Adipocyte (in vitro differentiated cells): ENCODE data around the gene CENPK.
"Not testable (repeated sequence)": the region's sequence is repeated elsewhere in the genome, so short reads cannot be mapped to it uniquely, and the experiment has no call there.

Experiments
- DNase-seq: peaks from one replicate; pipeline ENCODE4 v3.0.0-alpha.2; 2015; ENCODE audit warnings: low read depth
- H3K27me3 ChIP-seq: replicated peaks from 2 replicates; pipeline ENCODE4 v1.7.0; 2013; ENCODE audit warnings: mild to moderate bottlenecking, low read length, moderate library complexity; ENCODE audit not compliant: control insufficient read depth, insufficient read depth
- H3K36me3 ChIP-seq: 2 replicates; pipeline ENCODE4 v1.7.0; 2013; ENCODE audit warnings: low read length, mild to moderate bottlenecking, moderate library complexity; ENCODE audit not compliant: control insufficient read depth, insufficient read depth, severe bottlenecking
- H3K4me1 ChIP-seq: 2 replicates; pipeline ENCODE4 v1.7.0; 2013; ENCODE audit warnings: mild to moderate bottlenecking, low read length, moderate library complexity; ENCODE audit not compliant: control insufficient read depth, insufficient read depth
- H3K4me3 ChIP-seq: 2 replicates; pipeline ENCODE4 v1.7.0; 2013; ENCODE audit warnings: mild to moderate bottlenecking, low read length, moderate library complexity
- H3K9ac ChIP-seq: 2 replicates; pipeline ENCODE4 v1.7.0; 2013; ENCODE audit warnings: mild to moderate bottlenecking, low read length, moderate library complexity
- H3K9me3 ChIP-seq: 2 replicates; pipeline ENCODE4 v1.7.0; 2013; ENCODE audit warnings: mild to moderate bottlenecking, low read length, moderate library complexity; ENCODE audit not compliant: control insufficient read depth

Gene CENPK, protein sequence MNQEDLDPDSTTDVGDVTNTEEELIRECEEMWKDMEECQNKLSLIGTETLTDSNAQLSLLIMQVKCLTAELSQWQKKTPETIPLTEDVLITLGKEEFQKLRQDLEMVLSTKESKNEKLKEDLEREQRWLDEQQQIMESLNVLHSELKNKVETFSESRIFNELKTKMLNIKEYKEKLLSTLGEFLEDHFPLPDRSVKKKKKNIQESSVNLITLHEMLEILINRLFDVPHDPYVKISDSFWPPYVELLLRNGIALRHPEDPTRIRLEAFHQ

DNA sequence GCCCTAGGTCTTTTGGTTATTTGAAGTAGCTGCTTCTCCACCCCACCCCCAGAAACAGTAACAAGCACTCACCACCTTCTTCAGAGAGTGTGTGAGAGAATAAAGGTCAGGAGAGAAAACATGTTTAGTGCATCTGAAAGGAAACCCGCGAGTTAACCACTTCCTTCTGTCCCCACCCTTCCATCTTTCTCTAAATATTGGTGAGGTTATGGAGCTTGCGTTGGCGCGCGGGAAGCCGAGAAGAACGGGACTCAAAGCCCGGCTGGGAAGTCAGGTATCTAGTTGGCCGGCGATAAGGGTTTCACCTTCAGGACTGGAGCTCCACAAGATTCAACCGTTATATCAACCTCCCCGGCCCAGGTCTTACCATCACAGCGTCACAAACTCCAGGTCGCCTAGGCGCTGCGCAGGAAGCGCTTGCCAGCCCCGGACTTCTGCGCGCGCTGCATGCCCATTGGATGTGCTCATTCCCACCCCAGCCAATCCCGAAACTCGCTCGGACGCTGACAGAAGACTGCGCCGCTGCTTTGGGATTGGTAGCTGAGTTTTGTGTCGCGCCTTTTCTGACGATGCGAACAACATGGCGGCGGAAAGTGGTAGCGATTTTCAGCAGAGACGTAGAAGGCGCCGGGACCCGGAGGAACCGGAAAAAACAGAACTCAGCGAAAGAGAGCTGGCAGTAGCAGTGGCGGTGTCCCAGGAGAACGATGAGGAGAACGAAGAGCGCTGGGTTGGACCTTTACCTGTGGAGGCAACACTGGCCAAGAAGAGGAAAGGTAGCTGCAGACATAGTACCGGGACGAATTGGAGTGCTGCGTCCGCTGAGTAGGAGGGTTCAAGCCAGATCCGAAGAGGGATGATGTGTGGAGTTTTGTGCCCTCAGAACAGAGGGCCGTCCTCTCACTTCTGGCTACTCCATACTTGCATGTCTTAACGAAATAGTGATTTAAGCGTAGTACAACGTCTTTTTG is at the start of gene CENPK, which contains the start of gene PPWD1:
Gene CENPK, minus strand, starts transcription at position 438 of the 971 bp plus-strand sequence. CDS start 8,261 bp downstream, outside the sequence.
Gene PPWD1, plus strand, starts transcription at position 566 of the 971 bp plus-strand sequence. Its CDS starts 15 bp downstream, at position 581.
- Histone ChIP-seq H3K27me3 (no peaks in the 10 kb centered on the region), H3K9ac (peak within 1 kb of the TSS; percentile 99), H3K4me1 (peaks cover 22% of the 10 kb centered on the region), H3K9me3 (no peaks in the 10 kb centered on the region), H3K36me3 (no peaks in the 10 kb centered on the region), H3K4me3 (peak within 1 kb of the TSS; percentile 100)
- peak; percentile 98 for DNase-seq

DNA sequence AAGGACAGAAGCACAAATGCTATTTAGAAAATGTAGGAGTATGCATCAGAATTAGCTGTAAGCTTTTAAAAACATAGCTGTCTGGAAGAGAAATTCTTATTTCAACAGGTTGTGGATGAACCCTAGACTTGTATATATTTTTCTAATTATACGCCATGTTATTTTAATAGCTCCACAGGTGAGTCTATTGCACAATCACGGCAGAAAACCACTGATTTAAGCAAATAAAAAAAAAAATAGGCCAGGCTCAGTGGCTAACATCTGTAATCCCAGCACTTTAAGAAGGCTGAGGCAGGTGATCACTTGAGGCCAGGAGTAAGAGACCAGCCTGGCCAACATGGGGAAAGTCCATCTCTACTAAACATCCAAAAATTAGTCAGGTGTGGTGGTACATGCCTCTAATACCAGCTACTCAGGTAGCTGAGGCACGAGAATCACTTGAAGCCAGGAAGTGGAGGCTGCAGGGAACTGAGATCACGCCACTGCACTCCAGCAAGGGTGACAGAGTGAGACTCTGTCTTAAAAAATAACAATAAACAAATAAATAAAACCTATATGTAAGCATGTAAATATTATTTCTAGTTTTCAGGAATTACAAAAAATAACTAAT is 49.4 kb upstream of the CENPK start:
- no peaks in the 10 kb centered on the region for H3K4me1 ChIP-seq
- no peak overlapping the region for H3K9ac ChIP-seq
- no peak overlapping the region for H3K4me3 ChIP-seq
- H3K36me3 ChIP-seq = peaks cover 93% of the 10 kb centered on the region
- no peaks in the 10 kb centered on the region for H3K9me3 ChIP-seq
- no peak for DNase-seq
- no peaks in the 10 kb centered on the region for H3K27me3 ChIP-seq

DNA sequence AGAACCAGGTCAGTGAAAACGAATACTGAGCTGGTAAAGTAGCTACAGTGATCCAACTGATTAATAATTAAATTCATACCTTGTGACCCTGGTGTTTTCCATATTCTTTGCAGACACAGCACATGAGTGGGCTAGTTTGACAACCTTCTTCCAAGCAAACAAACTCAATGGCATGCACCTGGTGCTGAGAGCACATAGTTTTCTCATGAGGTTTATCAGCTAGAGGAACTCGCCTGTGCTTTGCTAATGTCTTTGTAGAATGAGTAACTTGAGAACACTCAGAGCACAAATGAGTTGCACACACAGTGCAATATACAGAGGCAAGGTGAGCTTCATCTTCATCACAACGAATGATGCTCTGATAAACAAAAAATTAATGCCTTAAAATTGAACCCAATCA is 48.6 kb upstream of the CENPK start:
- DNase-seq = no peak
- no peaks in the 10 kb centered on the region for H3K27me3 ChIP-seq
- no peaks in the 10 kb centered on the region for H3K4me1 ChIP-seq
- peaks cover 93% of the 10 kb centered on the region for H3K36me3 ChIP-seq
- H3K9ac ChIP-seq = no peak overlapping the region
- no peaks in the 10 kb centered on the region for H3K9me3 ChIP-seq
- no peak overlapping the region for H3K4me3 ChIP-seq

DNA sequence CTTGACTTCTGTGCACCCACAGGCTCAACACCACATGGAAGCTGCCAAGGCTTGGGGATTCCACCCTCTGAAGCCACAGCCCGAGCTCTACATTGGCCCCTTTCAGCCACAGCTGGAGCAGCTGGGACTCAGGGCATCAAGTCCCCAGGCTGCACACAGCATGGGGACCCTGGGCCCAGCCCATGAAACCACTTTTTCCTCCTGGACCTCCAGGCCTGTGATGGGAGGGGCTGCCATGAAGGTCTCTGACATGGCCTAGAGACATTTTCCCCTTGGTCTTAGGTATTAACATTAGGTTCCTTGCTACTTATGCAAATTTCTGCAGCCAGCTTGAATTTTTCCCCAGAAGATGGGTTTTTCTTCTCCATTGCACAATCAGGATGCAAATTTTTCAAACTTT is 38.8 kb upstream of the CENPK start:
- not testable (repeated sequence) for H3K27me3 ChIP-seq, H3K4me3 ChIP-seq, H3K4me1 ChIP-seq, DNase-seq, H3K9me3 ChIP-seq, H3K9ac ChIP-seq
- H3K36me3 ChIP-seq = peaks cover 90% of the 10 kb centered on the region

DNA sequence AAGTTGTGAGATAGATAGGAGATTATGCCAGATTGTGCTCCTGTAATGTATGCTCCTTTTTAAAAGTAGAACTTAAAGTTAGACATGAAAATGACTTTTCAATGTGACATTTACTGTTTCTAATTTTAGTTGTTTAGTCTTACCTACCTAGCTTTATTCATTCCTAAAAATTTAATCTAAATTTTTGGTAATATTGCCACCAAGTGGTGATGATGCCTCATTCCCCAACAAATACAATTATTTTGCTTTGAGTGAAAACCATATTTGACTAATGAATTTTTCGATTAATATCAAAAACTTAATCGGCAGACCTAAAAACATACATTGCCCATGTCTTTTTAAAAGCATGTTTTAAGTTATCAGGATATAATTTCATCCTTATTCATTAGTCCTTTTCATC is 25.7 kb upstream of the CENPK start:
- Histone ChIP-seq H3K36me3 (peaks cover 96% of the 10 kb centered on the region), H3K4me3 (no peak overlapping the region), H3K9me3 (no peaks in the 10 kb centered on the region), H3K27me3 (no peaks in the 10 kb centered on the region), H3K9ac (no peak overlapping the region), H3K4me1 (peaks cover 16% of the 10 kb centered on the region)
- peak; percentile 7 for DNase-seq

DNA sequence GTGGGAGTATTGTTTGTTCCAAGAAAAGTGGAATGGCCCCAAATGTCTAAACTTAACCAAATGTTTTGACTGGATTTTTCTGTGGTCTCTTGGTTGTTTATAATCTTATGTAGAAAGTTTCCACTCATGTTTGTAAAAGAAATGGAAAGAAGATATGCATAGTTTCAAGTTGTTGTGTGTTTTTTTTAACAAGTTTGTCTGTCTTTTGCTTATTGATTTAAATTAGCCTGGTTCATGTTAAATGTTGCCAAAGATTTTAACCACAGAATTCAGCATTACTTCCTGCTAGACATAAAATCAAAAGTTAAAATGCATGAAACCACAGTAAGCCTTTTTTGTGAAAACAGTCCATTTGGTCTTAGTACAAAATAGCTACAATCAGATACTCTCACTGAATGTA is 14.2 kb upstream of the CENPK start:
- Histone ChIP-seq H3K36me3 (peaks cover 53% of the 10 kb centered on the region), H3K27me3 (no peaks in the 10 kb centered on the region), H3K4me1 (no peaks in the 10 kb centered on the region)

DNA sequence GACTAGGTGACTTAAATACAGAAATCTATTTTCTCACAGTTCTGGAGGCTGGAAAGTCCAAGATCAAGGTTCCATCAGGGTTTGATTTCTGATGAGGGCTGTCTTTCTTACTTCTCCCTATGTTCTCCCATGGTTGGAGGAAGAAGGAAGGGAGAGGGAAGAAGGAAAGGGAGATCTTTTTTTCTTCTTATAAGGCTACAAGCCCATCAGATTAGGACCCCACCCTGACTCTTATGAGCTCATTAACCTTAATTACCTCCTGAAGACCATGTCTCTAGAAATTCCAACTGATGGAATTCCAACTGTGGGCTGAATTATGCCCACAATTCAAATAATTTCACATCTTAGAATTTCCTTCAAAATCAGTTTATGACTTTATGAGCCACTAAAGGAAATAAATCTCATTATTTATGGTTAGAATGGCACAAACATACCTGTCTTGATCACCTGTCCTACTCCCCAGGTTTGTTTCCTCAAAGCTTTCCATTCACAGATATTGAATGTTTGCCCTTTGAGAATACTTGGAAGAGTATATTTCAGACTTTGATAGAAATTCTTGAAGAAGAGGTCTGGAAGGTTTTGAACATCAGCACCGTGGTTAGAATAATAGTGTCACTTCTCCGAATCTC is 7.7 kb upstream of the CENPK start:
- Histone ChIP-seq H3K27me3 (no peaks in the 10 kb centered on the region), H3K9ac (no peak overlapping the region), H3K4me1 (peaks cover 7% of the 10 kb centered on the region), H3K9me3 (no peaks in the 10 kb centered on the region), H3K36me3 (peaks cover 32% of the 10 kb centered on the region), H3K4me3 (no peak overlapping the region)
- DNase-seq = no peak

More for the DNA sequence above, 14.2 kb upstream of the CENPK start:
- H3K9ac ChIP-seq = no peak overlapping the region
- no peak overlapping the region for H3K4me3 ChIP-seq
- peak; percentile 70 for DNase-seq
- no peaks in the 10 kb centered on the region for H3K9me3 ChIP-seq

DNA sequence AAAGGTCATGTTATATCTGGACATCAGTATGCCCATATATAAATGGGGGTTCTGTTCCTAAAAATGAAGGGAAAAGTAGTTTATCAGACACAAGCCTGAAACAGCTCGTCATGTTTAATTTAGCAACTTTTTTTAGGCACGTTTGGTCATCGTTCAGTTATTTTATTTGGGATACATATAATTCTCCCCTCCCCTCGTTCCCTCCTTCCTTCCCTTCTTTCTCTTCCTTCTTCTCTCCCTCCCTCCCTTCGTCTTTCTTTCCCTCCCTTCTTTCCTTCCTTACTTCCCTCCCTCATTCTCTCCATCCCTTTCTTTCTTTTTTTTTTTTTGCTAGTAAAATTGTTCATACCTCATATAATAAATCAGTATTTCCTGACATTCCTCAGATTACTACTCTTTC is 3.5 kb upstream of the CENPK start:
- no peak for DNase-seq
- Histone ChIP-seq H3K4me1 (peaks cover 28% of the 10 kb centered on the region), H3K9me3 (no peaks in the 10 kb centered on the region), H3K36me3 (peaks cover 17% of the 10 kb centered on the region), H3K27me3 (no peaks in the 10 kb centered on the region), H3K4me3 (no peak overlapping the region), H3K9ac (no peak overlapping the region)

DNA sequence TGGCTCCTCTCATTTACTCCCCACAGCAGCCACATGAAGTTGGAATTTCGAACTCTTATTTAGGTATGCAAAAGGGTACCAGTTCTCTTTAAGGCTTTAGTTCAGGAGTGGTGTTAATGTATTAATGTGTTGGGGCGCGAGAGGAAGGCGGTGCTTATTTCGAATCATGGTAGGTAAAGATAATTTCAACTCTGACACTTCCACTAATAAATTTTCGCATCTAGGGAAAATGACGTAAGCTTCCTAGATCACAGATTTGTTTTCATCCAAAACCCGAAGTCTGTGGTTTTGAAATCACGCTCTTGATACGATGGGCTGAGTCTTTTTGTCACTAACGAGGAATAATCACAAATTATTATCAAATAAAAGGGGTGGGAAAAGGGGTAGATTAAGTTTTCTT is 809 bp upstream of the CENPK start:
- Histone ChIP-seq H3K9ac (peak overlapping the region; percentile 99), H3K9me3 (no peaks in the 10 kb centered on the region), H3K4me3 (peak overlapping the region; percentile 100), H3K4me1 (peaks cover 23% of the 10 kb centered on the region), H3K36me3 (no peaks in the 10 kb centered on the region), H3K27me3 (no peaks in the 10 kb centered on the region)
- DNase-seq = peak; percentile 8

DNA sequence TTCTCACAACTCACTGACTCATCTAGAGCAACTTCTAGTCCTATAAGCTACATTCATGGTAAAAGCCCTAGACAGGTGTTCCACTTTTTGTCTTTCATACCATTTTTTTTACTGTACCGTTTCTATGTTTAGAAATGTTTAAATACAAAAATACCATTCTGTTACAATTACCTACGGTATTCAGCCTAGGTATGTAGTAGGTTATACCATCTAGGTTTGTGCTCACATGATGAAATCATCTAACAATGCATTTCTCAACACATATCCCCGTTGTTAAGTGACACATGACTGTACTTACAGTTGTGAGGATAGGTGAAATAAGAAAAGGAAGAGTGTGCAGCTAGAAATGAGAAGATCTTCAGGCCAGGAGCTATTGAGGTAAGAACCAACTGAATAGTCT is 6.2 kb downstream of the CENPK start:
- Histone ChIP-seq H3K4me1 (no peaks in the 10 kb centered on the region), H3K27me3 (no peaks in the 10 kb centered on the region), H3K4me3 (no peak overlapping the region), H3K36me3 (no peaks in the 10 kb centered on the region), H3K9me3 (no peaks in the 10 kb centered on the region), H3K9ac (no peak overlapping the region)
- DNase-seq = no peak

DNA sequence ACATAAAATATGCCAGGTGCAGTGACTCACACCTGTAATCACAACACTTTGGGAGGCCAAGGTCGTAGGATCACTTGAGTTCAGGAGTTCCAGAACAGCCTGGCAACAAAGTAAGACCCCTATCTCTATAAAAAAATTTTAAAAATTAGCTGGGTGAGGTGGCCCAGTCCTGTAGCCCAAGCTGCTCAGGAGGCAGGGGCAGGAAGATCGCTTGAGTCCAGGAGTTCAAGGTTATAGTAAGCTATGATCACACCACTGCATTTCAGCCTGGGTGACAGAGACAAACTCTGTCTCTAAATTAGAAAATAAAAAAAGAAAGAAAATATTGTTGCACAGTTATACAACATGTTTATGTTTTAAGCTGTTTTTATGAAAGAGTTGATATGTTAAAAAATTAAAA is 6.8 kb downstream of the CENPK start:
- Histone ChIP-seq H3K9me3 (no peaks in the 10 kb centered on the region), H3K36me3 (no peaks in the 10 kb centered on the region), H3K4me1 (no peaks in the 10 kb centered on the region), H3K27me3 (no peaks in the 10 kb centered on the region), H3K4me3 (no peak overlapping the region), H3K9ac (no peak overlapping the region)
- no peak for DNase-seq
